OCI-LY1 (cell line): Measurements from ENCODE around the gene FERMT3.

Experiments
- H2AFZ ChIP-seq: fragments of 200-600 bp; sonication (generic), shearing (Covaris generic); 2 replicates; pipeline ENCODE4 v1.6.0; 2014; ENCODE audit warnings: antibody characterized with exemption, mild to moderate bottlenecking, low read length
- H3F3A ChIP-seq: fragments of 200-600 bp; sonication (generic), shearing (Covaris generic); 2 replicates; pipeline ENCODE4 v1.6.0; 2014; ENCODE audit warnings: mild to moderate bottlenecking, antibody characterized with exemption, low read length, moderate library complexity; ENCODE audit not compliant: insufficient read depth
- H3K27ac ChIP-seq: fragments of 200-600 bp; sonication (generic); 2 replicates; pipeline ENCODE4 v1.5.1; 2014; ENCODE audit warnings: low read length, mixed run types, mild to moderate bottlenecking, low read depth; ENCODE audit not compliant: poor library complexity, severe bottlenecking
- H3K27me3 ChIP-seq: fragments of 200-600 bp; sonication (generic); 2 replicates; pipeline ENCODE4 v1.6.0; 2014; ENCODE audit warnings: antibody characterized with exemption, mild to moderate bottlenecking, low read length, moderate library complexity; ENCODE audit not compliant: insufficient read depth
- H3K36me3 ChIP-seq: fragments of 200-600 bp; sonication (generic); 2 replicates; pipeline ENCODE4 v1.6.1; 2014; ENCODE audit warnings: mild to moderate bottlenecking, antibody characterized with exemption, low read length, moderate library complexity, mixed read lengths; ENCODE audit not compliant: insufficient read depth
- H3K4me1 ChIP-seq: fragments of 200-600 bp; sonication (generic); 2 replicates; pipeline ENCODE4 v1.5.1; 2014; ENCODE audit warnings: mild to moderate bottlenecking, low read length, moderate library complexity; ENCODE audit not compliant: insufficient read depth, severe bottlenecking
- H3K4me2 ChIP-seq: fragments of 200-600 bp; sonication (generic), shearing (Covaris generic); 2 replicates; pipeline ENCODE4 v1.6.1; 2014; ENCODE audit warnings: low read length
- H3K4me3 ChIP-seq: fragments of 200-600 bp; sonication (generic); 2 replicates; pipeline ENCODE4 v1.5.1; 2014; ENCODE audit warnings: low read length, low read depth, mild to moderate bottlenecking, mixed read lengths; ENCODE audit not compliant: poor library complexity, severe bottlenecking
- H3K79me2 ChIP-seq: fragments of 200-600 bp; shearing (Covaris generic); 2 replicates; pipeline ENCODE4 v1.6.1; 2016; ENCODE audit warnings: mixed run types, low read length, mixed read lengths; ENCODE audit not compliant: insufficient read depth
- H3K9ac ChIP-seq: fragments of 200-600 bp; sonication (generic), shearing (Covaris generic); 2 replicates; pipeline ENCODE4 v1.6.1; 2014; ENCODE audit warnings: mild to moderate bottlenecking, low read length, mixed read lengths
- H3K9me2 ChIP-seq: fragments of 200-600 bp; sonication (generic), shearing (Covaris generic); 2 replicates; pipeline ENCODE4 v1.6.1; 2014; ENCODE audit warnings: low read depth, mild to moderate bottlenecking, low read length, mixed read lengths
- H3K9me3 ChIP-seq: fragments of 200-600 bp; shearing (Covaris generic); 2 replicates; pipeline ENCODE4 v1.6.1; 2014; ENCODE audit warnings: low read length, mixed read lengths
- H4K20me1 ChIP-seq: fragments of 200-600 bp; sonication (generic), shearing (Covaris generic); 2 replicates; pipeline ENCODE4 v1.6.0; 2016; ENCODE audit warnings: mild to moderate bottlenecking, low read length; ENCODE audit not compliant: insufficient read depth
- CTCF ChIP-seq: fragments of 200-600 bp; sonication (generic), shearing (Covaris generic); IDR thresholded peaks from 2 replicates; pipeline ENCODE4 v1.5.1; 2017; ENCODE audit warnings: mild to moderate bottlenecking, antibody characterized with exemption, low read length, moderate library complexity, mixed read lengths
- EZH2 ChIP-seq: fragments of 200-600 bp; sonication (generic), shearing (Covaris generic); IDR thresholded peaks from 2 replicates; pipeline ENCODE4 v1.8.0; 2017; ENCODE audit warnings: borderline replicate concordance, mixed run types, mild to moderate bottlenecking, antibody characterized with exemption, low read length, moderate library complexity, mixed read lengths

FERMT3 gene

GRCh38 chr11:64259533-64260067 is 53.1 kb downstream of the FERMT3 start:
- Histone ChIP-seq H3K36me3 (peaks cover 41% of the 10 kb centered on the region), H3K4me3 (no peak overlapping the region), H3K79me2 (no peaks in the 10 kb centered on the region), H4K20me1 (no peaks in the 10 kb centered on the region), H3K9me2 (no peaks in the 10 kb centered on the region), H3K9ac (no peak overlapping the region), H3K4me2 (no peak overlapping the region), H3K9me3 (no peaks in the 10 kb centered on the region), H3K4me1 (no peaks in the 10 kb centered on the region), H3K27me3 (no peaks in the 10 kb centered on the region), H3F3A (no peaks in the 10 kb centered on the region), H2AFZ (no peak overlapping the region), H3K27ac (no peak overlapping the region)
- no peak for TF ChIP-seq CTCF
- TF ChIP-seq EZH2 = no peak

DNA sequence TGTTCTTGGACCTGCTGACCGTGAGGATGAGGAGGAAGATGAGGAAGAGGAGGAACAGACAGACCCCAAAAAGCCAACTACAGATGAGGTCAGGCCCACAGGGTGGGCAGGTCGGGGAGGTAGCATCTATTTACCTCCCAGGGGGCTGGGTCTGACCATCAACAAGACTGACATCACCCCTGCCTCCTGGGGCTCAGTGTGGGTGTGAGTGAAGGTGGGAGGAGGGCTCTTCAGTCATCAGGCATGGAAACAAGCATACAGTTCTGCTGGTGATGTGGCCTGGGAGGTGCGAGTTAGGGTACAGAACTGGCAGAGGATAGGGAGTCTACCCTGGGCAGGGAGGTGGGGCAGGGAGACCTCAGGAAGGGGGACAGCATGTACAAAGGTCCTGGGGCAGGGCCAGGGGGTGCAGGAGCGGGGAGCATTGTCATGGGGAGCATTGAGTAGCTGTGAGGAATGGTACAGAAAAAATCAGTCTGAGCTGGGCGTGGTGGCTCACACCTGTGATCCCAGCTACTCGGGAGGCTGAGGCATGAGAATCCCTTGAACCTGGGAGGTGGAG is 53.7 kb downstream of the FERMT3 start:
- Histone ChIP-seq H3K9me2 (no peaks in the 10 kb centered on the region), H3K4me1 (no peaks in the 10 kb centered on the region), H3K27me3 (no peaks in the 10 kb centered on the region), H3K36me3 (peaks cover 37% of the 10 kb centered on the region), H3K27ac (no peak overlapping the region), H3K79me2 (no peaks in the 10 kb centered on the region), H3K4me3 (no peak overlapping the region), H3F3A (no peaks in the 10 kb centered on the region), H4K20me1 (no peaks in the 10 kb centered on the region), H3K9me3 (no peaks in the 10 kb centered on the region), H3K9ac (no peak overlapping the region), H3K4me2 (no peak overlapping the region), H2AFZ (no peak overlapping the region)
- TF ChIP-seq CTCF (no peak), EZH2 (no peak)

DNA sequence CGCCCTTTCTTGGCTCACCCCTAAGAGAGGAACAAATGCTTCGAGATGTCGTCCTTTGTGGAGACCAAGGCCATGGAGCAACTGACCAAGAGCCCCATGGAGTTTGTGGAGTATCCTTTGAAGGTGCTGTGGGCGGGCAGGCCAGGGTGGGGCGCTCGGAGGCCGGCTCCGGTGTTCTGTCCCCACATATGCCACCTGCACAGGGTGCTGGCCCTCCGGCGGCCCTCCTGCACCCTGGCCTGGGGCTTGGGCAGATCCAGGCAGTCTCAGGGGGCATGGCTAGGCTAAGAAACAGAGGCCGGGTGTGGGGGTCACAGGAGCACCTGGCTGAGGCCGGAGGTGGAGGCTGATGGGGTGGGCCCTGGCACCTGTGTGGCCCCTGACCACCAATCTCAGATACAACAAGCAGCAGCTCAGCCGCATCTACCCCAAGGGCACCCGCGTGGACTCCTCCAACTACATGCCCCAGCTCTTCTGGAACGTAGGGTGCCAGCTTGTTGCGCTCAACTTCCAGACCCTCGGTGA is 55.1 kb downstream of the FERMT3 start:
- Histone ChIP-seq H2AFZ (no peak overlapping the region), H3K36me3 (peaks cover 37% of the 10 kb centered on the region), H3K9ac (no peak overlapping the region), H3K27me3 (no peaks in the 10 kb centered on the region), H3K27ac (no peak overlapping the region), H3F3A (no peaks in the 10 kb centered on the region), H3K4me2 (no peak overlapping the region), H3K9me2 (no peaks in the 10 kb centered on the region), H3K9me3 (no peaks in the 10 kb centered on the region), H3K4me1 (no peaks in the 10 kb centered on the region), H3K4me3 (no peak overlapping the region), H4K20me1 (no peaks in the 10 kb centered on the region), H3K79me2 (no peaks in the 10 kb centered on the region)
- TF ChIP-seq CTCF = no peak
- TF ChIP-seq EZH2 = no peak
